Natural killer cell (primary cell): ENCODE measurements around the gene TGFBR3. TPM values are rescaled to one million over a fixed set of nuclear protein-coding genes. Genes with fewer than 3 reads are reported as not detected.

Experiments used
- ATAC-seq, 3 donors: fragments of 150-1000 bp in 2 of 3; fragments of 200-7000 bp in 1 of 3; cut with Tn5 transposase; 1 replicate in 1 of 3; 2 replicates in 2 of 3; pipeline ENCODE4 v1.10.0; 2021; ENCODE audit warnings: mild to moderate bottlenecking in 2 of 3, moderate library complexity in 2 of 3
- DNase-seq, 2 donors: peaks; one replicate each; pipeline versions ENCODE4 v3.0.0 to v3.0.0-alpha.2; 2013 to 2021; ENCODE audit warnings: mixed read lengths in 1 of 2
- H3K27ac ChIP-seq: one replicate; pipeline ENCODE4 v1.5.1; 2013; ENCODE audit warnings: mild to moderate bottlenecking, low read length
- H3K27me3 ChIP-seq: one replicate; pipeline ENCODE4 v1.6.1; 2013; ENCODE audit warnings: low read length; ENCODE audit not compliant: control insufficient read depth, insufficient read depth
- H3K36me3 ChIP-seq: one replicate; pipeline ENCODE4 v1.6.1; 2013; ENCODE audit warnings: low read length; ENCODE audit not compliant: control insufficient read depth, insufficient read depth
- H3K4me1 ChIP-seq: one replicate; pipeline ENCODE4 v1.6.1; 2013; ENCODE audit warnings: low read length; ENCODE audit not compliant: control insufficient read depth, insufficient read depth
- H3K4me3 ChIP-seq: one replicate; pipeline ENCODE4 v1.5.1; 2013; ENCODE audit warnings: low read length
- H3K9me3 ChIP-seq: one replicate; pipeline ENCODE4 v1.6.1; 2013; ENCODE audit warnings: low read length; ENCODE audit not compliant: control insufficient read depth, insufficient read depth
- H3K27ac Mint-ChIP-seq, 2 donors: one replicate each; pipeline ENCODE4 v1.8.0; 2022; ENCODE audit warnings: mild to moderate bottlenecking in 2 of 2, mixed read lengths in 2 of 2, moderate library complexity in 1 of 2
- H3K27me3 Mint-ChIP-seq, 2 donors: one replicate each; pipeline ENCODE4 v1.8.0; 2022; ENCODE audit warnings: low read depth in 2 of 2, mixed read lengths in 2 of 2
- H3K36me3 Mint-ChIP-seq: one replicate; pipeline ENCODE4 v1.8.0; 2022; ENCODE audit warnings: mixed read lengths
- H3K4me1 Mint-ChIP-seq, 2 donors: one replicate each; pipeline ENCODE4 v1.8.0; 2022; ENCODE audit warnings: mixed read lengths in 2 of 2
- H3K4me3 Mint-ChIP-seq: one replicate; pipeline ENCODE4 v1.8.0; 2022; ENCODE audit warnings: mild to moderate bottlenecking, moderate library complexity, mixed read lengths
- H3K9me3 Mint-ChIP-seq, 2 donors: one replicate each; pipeline ENCODE4 v1.8.0; 2022; ENCODE audit warnings: mixed read lengths in 2 of 2
- WGBS: methylation state at CpG from one replicate; pipeline ENCODE4 v1.1.7; 2013; ENCODE audit warnings: missing lambda C conversion rate; ENCODE audit not compliant: insufficient coverage; 5-methylcytosine and 5-hydroxymethylcytosine counted together
- intact Hi-C: fragments of 100-400 bp; cut with micrococcal nuclease; formaldehyde crosslinking; loops from one replicate; pipeline ENCODE4 v1.14.2; 2022
- total RNA-seq, 4 donors: library from RNA; stranded (reverse); fragments of 120-200 nt in 1 of 4; gene quantifications; one replicate each; pipeline versions ENCODE4 v1.2.3 to v1.2.4, GENCODE V29; 2013 to 2022
- TF ChIP-seq, protein P1 (sequence below): fragments of 200-600 bp; IDR thresholded peaks from one replicate; pipeline ENCODE4 v1.8.0; 2022; ENCODE audit warnings: antibody characterized with exemption

TGFBR3 gene
- total RNA-seq, 3 donors from 2014 or later (not counting 1 experiment from before 2014, with no cell fraction given) = 225 to 274 (median 243) TPM

DNA sequence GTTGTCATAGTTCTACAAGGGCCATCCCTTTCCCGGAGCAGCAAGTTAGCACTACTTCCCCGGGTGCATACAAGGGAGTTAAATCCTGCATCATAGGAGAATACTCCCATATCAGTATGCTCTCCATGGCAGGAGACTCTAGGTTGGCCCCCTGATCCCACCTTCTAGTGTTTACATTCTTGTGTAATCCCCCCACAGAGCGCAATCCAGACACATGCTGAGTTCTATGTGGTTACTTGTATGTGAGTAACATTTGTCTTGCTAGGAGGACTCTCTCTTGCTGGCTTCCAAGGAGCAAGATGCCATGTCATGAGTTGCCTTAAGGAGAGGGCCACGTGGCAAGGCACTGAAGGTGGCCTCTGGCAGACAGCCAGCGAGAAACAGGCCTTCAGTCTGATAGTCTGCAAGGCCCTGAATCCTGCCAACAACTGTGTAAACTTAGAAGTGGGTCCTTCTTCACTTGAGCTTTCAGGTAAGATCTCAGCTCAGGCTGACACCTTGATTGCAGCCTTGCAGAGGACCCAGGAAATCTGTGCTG, 230.0 kb downstream of the TGFBR3 start:
- WGBS = 93% methylated on average over 4 of the region's 5 CpGs

DNA sequence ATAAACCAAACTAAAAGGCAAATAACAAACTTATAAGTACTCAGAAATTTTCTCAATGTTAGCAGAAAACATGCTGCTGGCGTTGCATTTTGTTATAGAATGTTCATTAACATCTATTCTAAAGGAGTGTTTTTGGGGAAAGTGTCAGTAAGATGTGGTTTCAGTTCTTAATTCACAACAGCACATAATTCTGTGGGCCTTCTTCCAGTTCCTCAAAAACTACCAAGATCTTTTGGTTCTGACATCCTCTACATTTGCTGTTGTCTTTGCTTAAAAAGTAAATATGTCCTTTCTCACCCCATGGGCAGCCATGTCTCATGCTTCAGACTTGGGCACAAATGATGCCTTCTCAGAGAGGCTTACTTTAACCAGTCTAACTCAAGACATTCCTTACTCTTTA, 232.8 kb downstream of the TGFBR3 start:
- Mint-ChIP-seq H3K27me3 (no peaks in the 10 kb centered on the region), H3K4me3 (no peak overlapping the region), H3K4me1 (peaks cover 38 to 46% of the 10 kb centered on the region in 2 donors), H3K27ac (peak overlapping the region in 1 of 2 donors; percentile 2), H3K9me3 (peaks cover 0 to 4% of the 10 kb centered on the region in 2 donors), H3K36me3 (no peaks in the 10 kb centered on the region)
- Histone ChIP-seq H3K27ac (no peak overlapping the region), H3K4me3 (no peak overlapping the region), H3K27me3 (no peaks in the 10 kb centered on the region), H3K36me3 (no peaks in the 10 kb centered on the region), H3K4me1 (no peaks in the 10 kb centered on the region), H3K9me3 (no peaks in the 10 kb centered on the region)
- no peak for DNase-seq
- WGBS = no CpG with 5 or more reads among the region's 1 CpG
- ATAC-seq = no peak
- intact Hi-C loops = no loop called here
- TF ChIP-seq, protein P1, sequence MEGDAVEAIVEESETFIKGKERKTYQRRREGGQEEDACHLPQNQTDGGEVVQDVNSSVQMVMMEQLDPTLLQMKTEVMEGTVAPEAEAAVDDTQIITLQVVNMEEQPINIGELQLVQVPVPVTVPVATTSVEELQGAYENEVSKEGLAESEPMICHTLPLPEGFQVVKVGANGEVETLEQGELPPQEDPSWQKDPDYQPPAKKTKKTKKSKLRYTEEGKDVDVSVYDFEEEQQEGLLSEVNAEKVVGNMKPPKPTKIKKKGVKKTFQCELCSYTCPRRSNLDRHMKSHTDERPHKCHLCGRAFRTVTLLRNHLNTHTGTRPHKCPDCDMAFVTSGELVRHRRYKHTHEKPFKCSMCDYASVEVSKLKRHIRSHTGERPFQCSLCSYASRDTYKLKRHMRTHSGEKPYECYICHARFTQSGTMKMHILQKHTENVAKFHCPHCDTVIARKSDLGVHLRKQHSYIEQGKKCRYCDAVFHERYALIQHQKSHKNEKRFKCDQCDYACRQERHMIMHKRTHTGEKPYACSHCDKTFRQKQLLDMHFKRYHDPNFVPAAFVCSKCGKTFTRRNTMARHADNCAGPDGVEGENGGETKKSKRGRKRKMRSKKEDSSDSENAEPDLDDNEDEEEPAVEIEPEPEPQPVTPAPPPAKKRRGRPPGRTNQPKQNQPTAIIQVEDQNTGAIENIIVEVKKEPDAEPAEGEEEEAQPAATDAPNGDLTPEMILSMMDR = no peak

More for the DNA sequence above, 230.0 kb downstream of the TGFBR3 start:
- DNase-seq (no peak), ATAC-seq (no peak)
- intact Hi-C loops = no loop called here
- Mint-ChIP-seq H3K9me3 (peaks cover 0 to 6% of the 10 kb centered on the region in 2 donors), H3K4me1 (peaks cover 19 to 24% of the 10 kb centered on the region in 2 donors), H3K36me3 (peaks cover 14% of the 10 kb centered on the region), H3K27me3 (no peaks in the 10 kb centered on the region), H3K27ac (no peak overlapping the region), H3K4me3 (no peak overlapping the region)
- H3K4me1 ChIP-seq = no peaks in the 10 kb centered on the region
- no peaks in the 10 kb centered on the region for H3K27me3 ChIP-seq
- peaks cover 7% of the 10 kb centered on the region for H3K9me3 ChIP-seq
- H3K4me3 ChIP-seq = no peak overlapping the region
- H3K36me3 ChIP-seq = no peaks in the 10 kb centered on the region
- H3K27ac ChIP-seq = no peak overlapping the region
- TF ChIP-seq, protein P1 = no peak

DNA sequence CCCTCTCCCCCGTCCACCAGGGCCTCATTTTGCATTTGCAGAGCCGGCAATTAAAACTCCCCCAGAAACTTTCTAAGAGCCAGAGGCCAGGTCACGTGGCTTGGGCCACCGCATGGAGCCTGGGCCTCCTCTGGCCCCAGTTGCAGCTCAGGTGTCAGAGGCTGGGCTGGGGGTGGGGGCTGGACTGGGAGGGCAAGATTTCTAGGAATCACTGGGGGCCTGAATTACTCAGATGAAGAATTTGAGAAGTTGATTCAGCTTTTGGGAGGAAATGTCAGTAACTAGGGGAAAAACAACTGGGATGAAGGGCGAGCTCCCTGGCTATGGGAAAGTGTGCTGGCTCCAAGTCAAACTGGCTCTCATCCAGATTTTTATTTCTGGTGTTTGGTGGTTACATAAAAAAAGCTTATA, 234.3 kb downstream of the TGFBR3 start:
- TF ChIP-seq, protein P1 = no peak
- Histone ChIP-seq H3K27ac (no peak overlapping the region), H3K4me3 (no peak overlapping the region), H3K27me3 (no peaks in the 10 kb centered on the region), H3K4me1 (no peaks in the 10 kb centered on the region), H3K36me3 (no peaks in the 10 kb centered on the region), H3K9me3 (no peaks in the 10 kb centered on the region)
- no peak overlapping the region for H3K4me3 Mint-ChIP-seq
- DNase-seq = no peak
- H3K27ac Mint-ChIP-seq = no peak overlapping the region
- no peak for ATAC-seq
- H3K36me3 Mint-ChIP-seq = no peaks in the 10 kb centered on the region
- H3K9me3 Mint-ChIP-seq = peaks cover 0 to 2% of the 10 kb centered on the region in 2 donors
- H3K4me1 Mint-ChIP-seq = peaks cover 43 to 51% of the 10 kb centered on the region in 2 donors
- WGBS = 95% methylated on average over 4 of the region's 5 CpGs
- no peaks in the 10 kb centered on the region for H3K27me3 Mint-ChIP-seq
- intact Hi-C loops = no loop called here

GRCh38 chr1:91651243-91651642, 234.7 kb downstream of the TGFBR3 start:
- H3K27ac ChIP-seq = no peak overlapping the region

More at GRCh38 chr1:91651243-91651642, 234.7 kb downstream of the TGFBR3 start:
- Histone ChIP-seq H3K4me3 (no peak overlapping the region), H3K4me1 (no peaks in the 10 kb centered on the region), H3K9me3 (no peaks in the 10 kb centered on the region), H3K36me3 (no peaks in the 10 kb centered on the region), H3K27me3 (no peaks in the 10 kb centered on the region)
- Mint-ChIP-seq H3K4me1 (peaks cover 47 to 52% of the 10 kb centered on the region in 2 donors), H3K36me3 (no peaks in the 10 kb centered on the region), H3K27ac (no peak overlapping the region), H3K27me3 (no peaks in the 10 kb centered on the region), H3K9me3 (peaks cover 0 to 2% of the 10 kb centered on the region in 2 donors), H3K4me3 (no peak overlapping the region)
- ATAC-seq = no peak
- 86% methylated on average over 4 of the region's 4 CpGs for WGBS
- intact Hi-C loops = no loop called here
- TF ChIP-seq, protein P1 = no peak
- DNase-seq = no peak
